GM12892 (cell line): Measurements from ENCODE around the gene DLX3.

Source experiments
- POLR2A ChIP-seq: IDR thresholded peaks from 2 replicates; pipeline ENCODE4 v1.6.1; 2011; ENCODE audit warnings: low read depth, low read length, control low read depth
- POLR2AphosphoS5 ChIP-seq: IDR thresholded peaks from 2 replicates; pipeline ENCODE4 v1.6.1; 2011; ENCODE audit warnings: low read depth, low read length, control low read depth
- TAF1 ChIP-seq: IDR thresholded peaks from 2 replicates; pipeline ENCODE4 v1.6.1; 2011; ENCODE audit warnings: low read depth, mild to moderate bottlenecking, control low read depth, low read length, borderline replicate concordance

- no peak for TF ChIP-seq POLR2A
- TF ChIP-seq POLR2AphosphoS5 = no peak
- TF ChIP-seq TAF1 = no peak
Observed at GRCh38 chr17:49990921-49991320, 4.1 kb downstream of the DLX3 start.
